Keratinocyte (primary cell): ENCODE results near the gene VARS1. TPM values are rescaled to one million over a fixed set of nuclear protein-coding genes. Genes with fewer than 3 reads are reported as not detected.

Experiments used
- DNase-seq: peaks from one replicate; pipeline ENCODE4 v3.0.0-alpha.2; 2011; ENCODE audit warnings: low read depth, missing footprints, low spot score
- FAIRE-seq: peaks from 2 replicates; lab custom pipeline; 2011; peaks lifted over from hg19 to GRCh38; lab: Jason Lieb, UNC
- H2AFZ ChIP-seq: 2 replicates; pipeline ENCODE4 v1.6.0; 2012; ENCODE audit warnings: low read length, control low read depth, inconsistent platforms; ENCODE audit not compliant: control insufficient read depth
- H3K27ac ChIP-seq: 2 replicates; pipeline ENCODE4 v1.5.1; 2011; ENCODE audit warnings: low read length; ENCODE audit not compliant: control insufficient read depth, insufficient read depth
- H3K27me3 ChIP-seq: 3 replicates; pipeline ENCODE4 v1.6.0; 2011; ENCODE audit warnings: low read length; ENCODE audit not compliant: control insufficient read depth, insufficient read depth; ENCODE audit errors: extremely low read depth
- H3K36me3 ChIP-seq, 2 experiments: 2 replicates in 1 of 2; 3 replicates in 1 of 2; pipeline ENCODE4 v1.5.1; 2011; ENCODE audit warnings: low read length in 2 of 2, mild to moderate bottlenecking in 1 of 2; ENCODE audit not compliant: control insufficient read depth in 2 of 2, insufficient read depth in 2 of 2; ENCODE audit errors: extremely low read depth in 1 of 2
- H3K4me1 ChIP-seq: 3 replicates; pipeline ENCODE4 v1.5.1; 2011; ENCODE audit warnings: low read length; ENCODE audit not compliant: control insufficient read depth, insufficient read depth; ENCODE audit errors: extremely low read depth
- H3K4me2 ChIP-seq: 3 replicates; pipeline ENCODE4 v1.6.0; 2011; ENCODE audit warnings: low read depth, low read length; ENCODE audit not compliant: control insufficient read depth, insufficient read depth; ENCODE audit errors: extremely low read depth
- H3K4me3 ChIP-seq, 3 experiments: fragments of 200-600 bp in 1 of 3; sonication (generic) in 1 of 3; 2 replicates in 2 of 3; 3 replicates in 1 of 3; pipeline ENCODE4 v1.5.1; 2011 to 2016; ENCODE audit warnings: low read length in 3 of 3, mild to moderate bottlenecking in 3 of 3, control low read depth in 2 of 3, inconsistent platforms in 1 of 3, low read depth in 1 of 3, mixed read lengths in 1 of 3, mixed run types in 1 of 3, moderate library complexity in 1 of 3; ENCODE audit not compliant: control insufficient read depth in 2 of 3, insufficient read depth in 2 of 3; ENCODE audit errors: extremely low read depth in 1 of 3
- H3K79me2 ChIP-seq: 2 replicates; pipeline ENCODE4 v1.6.0; 2012; ENCODE audit warnings: low read length; ENCODE audit not compliant: control insufficient read depth, insufficient read depth
- H3K9ac ChIP-seq: 3 replicates; pipeline ENCODE4 v1.6.0; 2011; ENCODE audit warnings: low read length; ENCODE audit not compliant: control insufficient read depth, insufficient read depth; ENCODE audit errors: extremely low read depth
- H3K9me1 ChIP-seq: 3 replicates; pipeline ENCODE4 v1.6.0; 2011; ENCODE audit warnings: low read length; ENCODE audit not compliant: control insufficient read depth, insufficient read depth; ENCODE audit errors: extremely low read depth
- H3K9me3 ChIP-seq: 2 replicates; pipeline ENCODE4 v1.5.1; 2012; ENCODE audit warnings: low read depth, low read length; ENCODE audit not compliant: control insufficient read depth
- H4K20me1 ChIP-seq: 3 replicates; pipeline ENCODE4 v1.6.0; 2011; ENCODE audit warnings: low read length; ENCODE audit not compliant: control insufficient read depth, insufficient read depth; ENCODE audit errors: extremely low read depth
- CTCF ChIP-seq, 3 experiments: IDR thresholded peaks in 1 of 3; conservative IDR thresholded peaks in 1 of 3; optimal IDR thresholded peaks in 1 of 3; 2 replicates in 2 of 3; 3 replicates in 1 of 3; pipeline versions ENCODE3 to v1.5.1; 2011; ENCODE audit warnings: low read length in 3 of 3, mild to moderate bottlenecking in 3 of 3, moderate library complexity in 2 of 3, control low read depth in 1 of 3, inconsistent platforms in 1 of 3; ENCODE audit not compliant: insufficient read depth in 2 of 3; ENCODE audit errors: extremely low read depth in 1 of 3
- EZH2 ChIP-seq: IDR thresholded peaks from one replicate; pipeline ENCODE4 v1.6.1; 2012; ENCODE audit warnings: inconsistent platforms, mild to moderate bottlenecking, low read length, moderate library complexity
- dilution Hi-C: fragments of 300-500 bp; cut with MboI; formaldehyde crosslinking; loops from one replicate; pipeline ENCODE4 v1.7.0; 2020; ENCODE audit warnings: low sequenced_read_pairs; ENCODE audit not compliant: extremely low pct_ligation_motif_present
- polyA plus RNA-seq, 5 experiments: library from polyadenylated mRNA; depleted of rRNA in 3 of 5; stranded (reverse) in 3 of 5; stranded (forward) in 1 of 5; unstranded in 1 of 5; fragments of >200 nt; gene quantifications; 1 replicate in 1 of 5; 2 replicates in 3 of 5; 3 replicates in 1 of 5; pipeline versions ENCODE4 v1.2.1 to v1.2.3, GENCODE V29; 2011 to 2012; ENCODE audit warnings: missing spikeins in 2 of 5, low read depth in 1 of 5, low replicate concordance in 1 of 5

Gene VARS1
- polyA plus RNA-seq, 1 donor (not counting 4 experiments of a cell fraction or from before 2014, with no cell fraction given) = 26.3 TPM

DNA sequence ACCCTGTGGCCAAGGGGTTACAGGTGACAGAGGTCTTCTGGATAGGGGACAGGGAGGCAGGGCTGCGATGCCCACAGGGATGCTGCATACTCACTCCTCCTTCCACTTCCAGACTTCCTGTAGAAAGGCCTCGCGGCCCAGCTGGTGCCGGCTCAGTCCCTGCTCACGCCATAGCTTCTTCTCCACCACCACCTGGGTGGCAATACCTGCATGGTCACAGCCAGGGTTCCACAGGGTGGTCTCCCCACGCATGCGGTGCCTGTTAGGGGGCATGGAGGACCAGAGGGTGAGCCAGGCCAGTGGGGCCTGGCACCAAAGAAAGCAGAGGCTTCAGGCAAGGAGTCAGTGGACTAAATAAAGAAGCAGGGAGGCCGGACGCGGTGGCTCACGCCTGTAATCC lies 10.1 kb downstream of the VARS1 start:
- Histone ChIP-seq H4K20me1 (no peaks in the 10 kb centered on the region), H3K79me2 (peaks cover 4% of the 10 kb centered on the region), H2AFZ (no peak overlapping the region), H3K36me3 (peaks cover 32 to 41% of the 10 kb centered on the region in 2 experiments), H3K27ac (no peak overlapping the region), H3K4me2 (no peak overlapping the region), H3K4me1 (no peaks in the 10 kb centered on the region), H3K4me3 (no peak overlapping the region), H3K9me1 (no peaks in the 10 kb centered on the region), H3K9ac (no peak overlapping the region), H3K9me3 (no peaks in the 10 kb centered on the region), H3K27me3 (no peaks in the 10 kb centered on the region)
- dilution Hi-C loops = no loop called here
- FAIRE-seq (no peak), DNase-seq (no peak)
- TF ChIP-seq CTCF (optimal IDR thresholded peaks at IDR 0.05 in 1 of 3, IDR thresholded peaks at IDR 0.05 in 1 of 3, conservative IDR thresholded peaks at IDR 0.05 in 1 of 3; ENCODE audit: extremely low read depth in 1 of 3, insufficient read depth in 2 of 3, low read length in 3 of 3) = no peak
- TF ChIP-seq EZH2 = no peak

DNA sequence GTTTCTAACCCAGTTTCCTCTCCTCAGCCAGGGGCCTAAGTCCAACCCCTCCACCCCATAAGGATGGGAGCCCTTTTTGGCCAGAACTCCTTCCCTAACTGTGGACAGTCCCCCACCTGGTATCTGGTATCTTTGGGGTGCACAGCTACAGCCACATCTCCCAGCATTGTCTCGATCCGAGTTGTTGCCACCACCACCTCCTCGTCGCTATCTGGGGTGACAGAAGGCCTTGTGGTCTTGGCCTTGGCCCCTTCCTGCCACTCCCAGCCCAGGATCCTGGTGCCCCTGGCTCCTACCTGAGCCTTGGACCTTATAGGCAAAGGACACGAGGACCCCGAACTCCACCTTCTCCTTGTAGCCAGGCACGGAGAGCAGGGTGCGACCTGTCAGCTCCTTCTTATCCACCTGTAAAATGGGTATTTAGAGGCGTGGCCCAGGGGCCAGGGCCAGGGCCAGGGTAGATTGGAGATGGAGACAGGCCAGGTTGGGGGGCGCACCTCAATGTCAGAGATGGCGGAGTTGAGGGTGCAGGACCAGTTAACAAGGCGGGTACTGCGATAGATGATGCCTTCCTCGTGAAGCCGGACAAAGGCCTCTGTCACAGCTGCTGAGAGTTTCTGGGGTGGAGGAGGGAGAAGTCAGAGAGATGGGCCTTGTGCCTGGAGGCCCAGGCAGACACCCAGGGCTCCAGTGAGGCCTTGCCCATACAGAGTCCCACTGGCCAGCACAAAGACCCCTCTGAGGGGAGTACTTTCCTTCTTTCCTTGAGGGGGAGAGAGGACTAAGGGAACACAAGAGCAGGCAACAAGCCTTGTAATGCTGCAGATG lies 11.2 kb downstream of the VARS1 start:
- Histone ChIP-seq H3K79me2 (peaks cover 2% of the 10 kb centered on the region), H2AFZ (no peak overlapping the region), H3K9ac (no peak overlapping the region), H3K4me1 (no peaks in the 10 kb centered on the region), H3K4me3 (no peak overlapping the region), H3K27me3 (no peaks in the 10 kb centered on the region), H3K9me3 (no peaks in the 10 kb centered on the region), H3K36me3 (peaks cover 28 to 48% of the 10 kb centered on the region in 2 experiments), H3K27ac (no peak overlapping the region), H3K4me2 (no peak overlapping the region), H3K9me1 (no peaks in the 10 kb centered on the region), H4K20me1 (no peaks in the 10 kb centered on the region)
- no peak for DNase-seq
- no peak for FAIRE-seq
- TF ChIP-seq CTCF (optimal IDR thresholded peaks at IDR 0.05 in 1 of 3, IDR thresholded peaks at IDR 0.05 in 1 of 3, conservative IDR thresholded peaks at IDR 0.05 in 1 of 3; ENCODE audit: extremely low read depth in 1 of 3, insufficient read depth in 2 of 3, low read length in 3 of 3) (no peak), EZH2 (no peak)
- dilution Hi-C loops = no loop called here
